ENCODE data around the gene MYBPHL. TPM values are rescaled to one million over a fixed set of nuclear protein-coding genes. Genes with fewer than 3 reads are reported as not detected.

The MYBPHL gene
- total and polyA plus RNA-seq, 2 experiments from 2014 or later: not detected

- no peak for TF ChIP-seq JUNB (IDR thresholded peaks at IDR 0.05; ENCODE audit: unreplicated experiment)
- TF ChIP-seq ZNF462 (CRISPR knock-in tag; IDR thresholded peaks at IDR 0.05): no peak
- TF ChIP-seq CREB1 (CRISPR knock-in tag; IDR thresholded peaks at IDR 0.05; ENCODE audit: low read depth): no peak
- TF ChIP-seq STAT1 (IDR thresholded peaks at IDR 0.05; ENCODE audit: unreplicated experiment): no peak
- TF ChIP-seq NANOG (IDR thresholded peaks at IDR 0.05; ENCODE audit: borderline replicate concordance): no peak
- TF ChIP-seq ZNF114 (CRISPR knock-in tag; IDR thresholded peaks at IDR 0.05): no peak
- TF ChIP-seq EZH2phosphoT487 (IDR thresholded peaks at IDR 0.05; ENCODE audit: unreplicated experiment): no peak
- TF ChIP-seq REST (IDR thresholded peaks at IDR 0.05; ENCODE audit: unreplicated experiment): no peak
- TF ChIP-seq EZH2 (IDR thresholded peaks at IDR 0.05; ENCODE audit: low read depth, unreplicated experiment): no peak
- TF ChIP-seq, protein P1, sequence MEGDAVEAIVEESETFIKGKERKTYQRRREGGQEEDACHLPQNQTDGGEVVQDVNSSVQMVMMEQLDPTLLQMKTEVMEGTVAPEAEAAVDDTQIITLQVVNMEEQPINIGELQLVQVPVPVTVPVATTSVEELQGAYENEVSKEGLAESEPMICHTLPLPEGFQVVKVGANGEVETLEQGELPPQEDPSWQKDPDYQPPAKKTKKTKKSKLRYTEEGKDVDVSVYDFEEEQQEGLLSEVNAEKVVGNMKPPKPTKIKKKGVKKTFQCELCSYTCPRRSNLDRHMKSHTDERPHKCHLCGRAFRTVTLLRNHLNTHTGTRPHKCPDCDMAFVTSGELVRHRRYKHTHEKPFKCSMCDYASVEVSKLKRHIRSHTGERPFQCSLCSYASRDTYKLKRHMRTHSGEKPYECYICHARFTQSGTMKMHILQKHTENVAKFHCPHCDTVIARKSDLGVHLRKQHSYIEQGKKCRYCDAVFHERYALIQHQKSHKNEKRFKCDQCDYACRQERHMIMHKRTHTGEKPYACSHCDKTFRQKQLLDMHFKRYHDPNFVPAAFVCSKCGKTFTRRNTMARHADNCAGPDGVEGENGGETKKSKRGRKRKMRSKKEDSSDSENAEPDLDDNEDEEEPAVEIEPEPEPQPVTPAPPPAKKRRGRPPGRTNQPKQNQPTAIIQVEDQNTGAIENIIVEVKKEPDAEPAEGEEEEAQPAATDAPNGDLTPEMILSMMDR (conservative IDR thresholded peaks at IDR 0.05; ENCODE audit: low read depth in 2 of 2): no peak
- TF ChIP-seq POLR2AphosphoS5 (IDR thresholded peaks at IDR 0.05; ENCODE audit: low read depth): no peak
- no peaks in the 10 kb centered on the region for H3K4me1 Mint-ChIP-seq
- no peaks in the 10 kb centered on the region for H3K4me1 ChIP-seq (ENCODE audit: insufficient read depth)
- no peaks in the 10 kb centered on the region; the same call in 1 of the 2 replicates for H4K20me1 ChIP-seq (replicated peaks; ENCODE audit: insufficient read depth)
- H3F3A ChIP-seq (replicated peaks; ENCODE audit: low read depth): no peaks in the 10 kb centered on the region
- no peak for DNase-seq (ENCODE audit: low spot score)
- H3K9me3 Mint-ChIP-seq: no peaks in the 10 kb centered on the region
- H3K9me2 ChIP-seq (ENCODE audit: insufficient read depth): no peaks in the 10 kb centered on the region
- H2AFZ ChIP-seq: no peak overlapping the region
- ATAC-seq: no peak
- H3K27ac ChIP-seq (ENCODE audit: low read depth): no peak overlapping the region
- H3K36me3 ChIP-seq (ENCODE audit: insufficient read depth): peaks cover 13% of the 10 kb centered on the region; the same call in 1 of the 2 replicates
- H3K79me2 ChIP-seq (replicated peaks; ENCODE audit: insufficient read depth): no peaks in the 10 kb centered on the region
- H3K4me3 Mint-ChIP-seq: no peak overlapping the region
- no peak overlapping the region for H3K4me2 ChIP-seq
- no peak overlapping the region for H3K27ac Mint-ChIP-seq
- H3K36me3 Mint-ChIP-seq (ENCODE audit: low read depth): peaks cover 47% of the 10 kb centered on the region
- no peak overlapping the region for H3K4me3 ChIP-seq
- H3K27me3 Mint-ChIP-seq (ENCODE audit: insufficient read depth, low read depth, poor library complexity): peaks cover 4% of the 10 kb centered on the region
- H3K27me3 ChIP-seq (ENCODE audit: insufficient read depth): no peaks in the 10 kb centered on the region
Measured at GRCh38 chr1:109347511-109347910, 40.7 kb upstream of the MYBPHL start.

Data from GM23338 (cell line).